ENCODE results near the gene SPRED2. TPM values are rescaled to one million over a fixed set of nuclear protein-coding genes. Genes with fewer than 3 reads are reported as not detected.

SPRED2 gene
- total and polyA plus RNA-seq, 7 experiments from 2014 or later, result 0.34 to 7.9 (median 0.57) TPM

DNA sequence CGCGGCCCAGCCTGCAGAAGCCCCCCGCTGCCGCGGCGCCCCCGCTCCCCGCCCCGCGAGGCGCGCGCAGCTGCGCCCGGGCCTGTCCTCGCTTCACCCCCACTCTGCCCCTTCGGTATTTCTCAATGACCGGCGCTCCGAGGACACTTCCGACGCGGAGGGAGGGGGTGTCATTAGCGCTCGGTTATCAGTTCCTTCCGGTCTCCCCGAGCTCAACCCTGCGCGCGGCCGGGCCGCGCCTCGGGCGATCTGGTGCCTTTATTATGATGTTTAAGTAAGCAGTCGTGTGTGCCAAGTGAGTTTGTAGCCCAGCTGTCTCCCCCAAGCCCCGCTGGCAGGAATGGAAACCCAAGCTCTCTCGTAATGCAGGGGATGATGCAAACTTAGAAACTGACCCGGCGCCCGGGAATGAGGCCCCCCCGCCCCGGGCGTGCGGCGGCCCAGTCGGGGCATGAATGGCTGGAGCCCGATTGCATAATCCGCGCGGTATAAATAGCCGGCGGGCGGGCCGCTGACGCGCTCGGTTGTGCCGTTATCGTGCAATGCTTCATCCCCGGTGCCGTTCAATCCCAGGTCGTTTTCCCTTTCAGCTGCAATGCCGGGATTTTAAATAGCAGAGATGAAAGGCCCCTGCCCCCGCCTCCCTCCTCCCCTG, 3.9 kb upstream of the SPRED2 start:
- peak overlapping the region; percentile 52 for H3K4me3 ChIP-seq (ENCODE audit: low read length)
- ATAC-seq (peak; percentile 71), DNase-seq (peak in 4 of 9 donors; percentile 7 to 43 (median 31))
- peaks cover 7 to 23% (median 16%) of the 10 kb centered on the region in 7 donors for H3K4me1 Mint-ChIP-seq
- no peaks in the 10 kb centered on the region for H3K9me3 ChIP-seq (ENCODE audit: control insufficient read depth in 2 of 3, low read length in 3 of 3)
- H3K36me3 Mint-ChIP-seq, result no peaks in the 10 kb centered on the region
- H3K9me3 Mint-ChIP-seq, result peaks cover 0 to 2% (median 0%) of the 10 kb centered on the region in 11 donors
- ChIA-PET POLR2A (no interaction called here), CTCF (no interaction called here)
- peaks cover 33 to 64% (median 50%) of the 10 kb centered on the region in 5 donors for H3K27me3 Mint-ChIP-seq
- peaks cover 8 to 11% of the 10 kb centered on the region in 2 donors for H3K4me1 ChIP-seq (ENCODE audit: control insufficient read depth in 2 of 2, insufficient read depth in 2 of 2, low read length in 2 of 2)
- intact Hi-C loops (cut with micrococcal nuclease), result loop anchor here (1.0 to 10.0 kb wide), 6 partner anchors 135 to 1959 kb away; partner anchors contain the start of genes ETAA1 (in 1 of the 2), SLC1A4 (in 1 of the 2) and VPS54 (in 1 of the 2)
- H3K27ac Mint-ChIP-seq, result peak overlapping the region in 2 of 9 donors; percentile 43
- peak overlapping the region; percentile 76 to 97 (median 89) for H3K4me3 Mint-ChIP-seq
- peaks cover 3 to 22% of the 10 kb centered on the region in 2 donors for H3K27me3 ChIP-seq (ENCODE audit: control insufficient read depth in 2 of 2, insufficient read depth in 2 of 2, low read length in 2 of 2)
- no peak overlapping the region for H3K27ac ChIP-seq (ENCODE audit: low read depth, low read length)
- H3K36me3 ChIP-seq (ENCODE audit: control insufficient read depth in 2 of 3, insufficient read depth in 3 of 3, low read length in 3 of 3), result no peaks in the 10 kb centered on the region

DNA sequence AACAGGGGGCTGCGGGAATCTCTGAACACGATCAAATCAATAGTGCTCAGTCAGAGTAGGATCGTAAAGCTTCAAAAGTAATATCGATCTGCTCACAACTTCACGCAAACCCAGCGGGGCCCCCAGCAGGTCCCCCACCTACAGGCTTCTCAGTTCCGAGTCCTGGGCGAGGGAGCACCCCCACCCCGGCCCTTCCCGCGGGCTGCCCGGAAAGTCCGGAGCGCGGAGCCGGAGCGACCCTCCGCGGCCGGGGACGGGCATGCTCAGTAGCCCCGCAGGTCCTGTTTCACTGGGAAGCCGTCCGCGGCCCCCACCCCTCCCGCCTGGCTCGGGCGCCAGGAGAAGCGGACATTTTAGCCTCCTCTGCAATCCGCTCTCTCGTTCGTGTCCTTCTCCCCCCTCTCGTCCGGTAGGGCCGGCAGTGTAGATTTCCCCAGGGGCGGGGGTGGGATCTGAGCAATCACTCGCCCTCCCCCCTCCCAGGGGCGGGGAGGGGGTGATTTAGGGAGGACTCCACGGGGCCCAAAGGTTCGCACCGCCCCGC, 3.3 kb upstream of the SPRED2 start:
- Histone ChIP-seq H3K9me3 (ENCODE audit: control insufficient read depth in 2 of 3, low read length in 3 of 3) (no peaks in the 10 kb centered on the region), H3K36me3 (ENCODE audit: control insufficient read depth in 2 of 3, insufficient read depth in 3 of 3, low read length in 3 of 3) (no peaks in the 10 kb centered on the region), H3K4me3 (ENCODE audit: low read length) (peak overlapping the region; percentile 52), H3K27ac (ENCODE audit: low read depth, low read length) (no peak overlapping the region), H3K4me1 (ENCODE audit: control insufficient read depth in 2 of 2, insufficient read depth in 2 of 2, low read length in 2 of 2) (peaks cover 8 to 11% of the 10 kb centered on the region in 2 donors), H3K27me3 (ENCODE audit: control insufficient read depth in 2 of 2, insufficient read depth in 2 of 2, low read length in 2 of 2) (peaks cover 3 to 22% of the 10 kb centered on the region in 2 donors)
- Mint-ChIP-seq H3K4me3 (peak overlapping the region; percentile 50 to 97 (median 89)), H3K36me3 (no peaks in the 10 kb centered on the region), H3K27me3 (peaks cover 33 to 65% (median 50%) of the 10 kb centered on the region in 5 donors), H3K4me1 (peaks cover 7 to 23% (median 16%) of the 10 kb centered on the region in 7 donors), H3K27ac (no peak overlapping the region), H3K9me3 (peaks cover 0 to 2% (median 0%) of the 10 kb centered on the region in 11 donors)
- intact Hi-C loops (cut with micrococcal nuclease), result loop anchor here (1.0 to 10.0 kb wide), 7 partner anchors 52 to 1959 kb away; partner anchors contain the start of genes ETAA1 (in 1 of the 2), SLC1A4 (in 1 of the 2) and VPS54 (in 1 of the 2)
- ATAC-seq, result peak; percentile 19
- DNase-seq, result peak in 2 of 9 donors; percentile 9 to 70
- POLR2A ChIA-PET, result no interaction called here
- CTCF ChIA-PET, result no interaction called here

- CTCF ChIA-PET, result no interaction called here
- no peak for DNase-seq
- H3K27me3 Mint-ChIP-seq, result peaks cover 30 to 68% (median 47%) of the 10 kb centered on the region in 5 donors
Observed at GRCh38 chr2:65434592-65435241, 2.3 kb upstream of the SPRED2 start.

DNA sequence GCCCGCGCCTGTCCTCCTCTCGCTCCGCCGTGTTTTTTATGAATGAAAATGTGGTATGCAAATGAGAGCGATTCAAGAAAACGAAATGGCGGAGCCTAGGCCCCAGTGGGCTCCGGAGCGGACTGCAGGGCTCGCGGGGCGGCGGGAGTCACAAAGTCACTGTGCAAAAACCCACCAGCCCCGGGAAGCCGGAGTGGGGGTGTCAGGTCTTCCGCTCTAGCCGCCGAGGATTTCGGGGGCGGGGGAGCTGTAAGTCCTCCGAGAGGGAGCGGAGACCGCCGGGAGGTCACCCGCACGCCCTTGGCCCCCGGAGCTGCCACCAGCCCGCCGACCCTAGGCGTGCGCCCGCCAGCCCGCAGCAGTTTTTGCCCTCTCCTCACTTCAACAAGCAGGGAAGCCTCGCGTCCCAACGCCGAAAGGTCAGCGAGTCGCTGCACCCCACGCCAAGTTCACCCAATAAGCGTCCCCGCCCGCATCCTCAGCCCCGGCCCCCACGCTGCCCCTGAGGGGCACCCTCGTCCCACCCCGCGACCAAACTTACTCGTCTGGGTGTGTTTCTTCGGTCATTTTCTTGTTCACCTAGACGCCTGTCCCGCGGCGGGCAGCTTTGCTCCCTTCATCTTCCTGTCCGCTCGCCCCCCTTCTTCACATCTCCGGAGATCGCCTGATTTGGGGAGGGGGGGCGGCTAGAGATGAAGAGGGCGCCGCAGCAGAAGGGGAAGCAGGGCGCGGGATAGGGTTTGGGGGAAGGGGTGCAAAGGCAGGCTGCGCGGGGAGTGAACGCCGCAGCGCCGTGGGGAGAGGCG, 775 bp downstream of the SPRED2 start:
- H3K9me3 Mint-ChIP-seq, result peaks cover 0 to 2% (median 0%) of the 10 kb centered on the region in 11 donors
- DNase-seq, result peak; percentile 20 to 58 (median 53)
- H3K4me3 ChIP-seq (ENCODE audit: low read length), result peak overlapping the region; percentile 75
- peaks cover 19 to 62% (median 27%) of the 10 kb centered on the region in 5 donors for H3K27me3 Mint-ChIP-seq
- peaks cover 8 to 10% of the 10 kb centered on the region in 2 donors for H3K4me1 ChIP-seq (ENCODE audit: control insufficient read depth in 2 of 2, insufficient read depth in 2 of 2, low read length in 2 of 2)
- POLR2A ChIA-PET, result interaction anchor here (1.2 kb wide), 1 partner anchor 204 kb away, joined by 3 read pairs; the partner anchor contains the start of gene ACTR2
- peak overlapping the region; percentile 8 for H3K27ac ChIP-seq (ENCODE audit: low read depth, low read length)
- peaks cover 0 to 22% of the 10 kb centered on the region in 2 donors for H3K27me3 ChIP-seq (ENCODE audit: control insufficient read depth in 2 of 2, insufficient read depth in 2 of 2, low read length in 2 of 2)
- no peaks in the 10 kb centered on the region for H3K9me3 ChIP-seq (ENCODE audit: control insufficient read depth in 2 of 3, low read length in 3 of 3)
- intact Hi-C loops (cut with micrococcal nuclease), result loop anchor here (1.0 to 10.0 kb wide), 17 partner anchors 49 to 1963 kb away; partner anchors contain the start of genes ACTR2 (in 2 of the 2), CEP68 (in 2 of the 2), MDH1 (in 2 of the 2) and SLC1A4 (in 2 of the 2)
- ATAC-seq, result peak; percentile 46
- peak overlapping the region; percentile 89 to 95 (median 90) for H3K4me3 Mint-ChIP-seq
- peak overlapping the region in 3 of 9 donors; percentile 43 to 82 (median 55) for H3K27ac Mint-ChIP-seq
- no peaks in the 10 kb centered on the region for H3K36me3 Mint-ChIP-seq
- CTCF ChIA-PET, result no interaction called here
- no peaks in the 10 kb centered on the region for H3K36me3 ChIP-seq (ENCODE audit: control insufficient read depth in 2 of 3, insufficient read depth in 3 of 3, low read length in 3 of 3)
- peaks cover 7 to 28% (median 12%) of the 10 kb centered on the region in 7 donors for H3K4me1 Mint-ChIP-seq

More at GRCh38 chr2:65434592-65435241, 2.3 kb upstream of the SPRED2 start:
- no peak overlapping the region for H3K4me3 ChIP-seq (ENCODE audit: low read length)
- peaks cover 0 to 2% (median 0%) of the 10 kb centered on the region in 11 donors for H3K9me3 Mint-ChIP-seq
- H3K4me3 Mint-ChIP-seq, result peak overlapping the region in 9 of 10 donors; percentile 16 to 97 (median 84)
- H3K9me3 ChIP-seq (ENCODE audit: control insufficient read depth in 2 of 3, low read length in 3 of 3), result no peaks in the 10 kb centered on the region
- H3K27ac ChIP-seq (ENCODE audit: low read depth, low read length), result no peak overlapping the region
- no peaks in the 10 kb centered on the region for H3K36me3 Mint-ChIP-seq
- intact Hi-C loops (cut with micrococcal nuclease), result loop anchor here (1.0 to 10.0 kb wide), 12 partner anchors 51 to 1960 kb away; partner anchors contain the start of genes SLC1A4 (in 2 of the 2), UGP2 (in 2 of the 2), AFTPH (in 1 of the 2) and CEP68 (in 1 of the 2)
- H3K36me3 ChIP-seq (ENCODE audit: control insufficient read depth in 2 of 3, insufficient read depth in 3 of 3, low read length in 3 of 3), result no peaks in the 10 kb centered on the region
- ATAC-seq, result no peak
- H3K27me3 ChIP-seq (ENCODE audit: control insufficient read depth in 2 of 2, insufficient read depth in 2 of 2, low read length in 2 of 2), result peaks cover 3 to 22% of the 10 kb centered on the region in 2 donors
- H3K4me1 Mint-ChIP-seq, result peaks cover 7 to 33% (median 16%) of the 10 kb centered on the region in 7 donors
- no peak overlapping the region for H3K27ac Mint-ChIP-seq
- POLR2A ChIA-PET, result no interaction called here
- peaks cover 8 to 11% of the 10 kb centered on the region in 2 donors for H3K4me1 ChIP-seq (ENCODE audit: control insufficient read depth in 2 of 2, insufficient read depth in 2 of 2, low read length in 2 of 2)

DNA sequence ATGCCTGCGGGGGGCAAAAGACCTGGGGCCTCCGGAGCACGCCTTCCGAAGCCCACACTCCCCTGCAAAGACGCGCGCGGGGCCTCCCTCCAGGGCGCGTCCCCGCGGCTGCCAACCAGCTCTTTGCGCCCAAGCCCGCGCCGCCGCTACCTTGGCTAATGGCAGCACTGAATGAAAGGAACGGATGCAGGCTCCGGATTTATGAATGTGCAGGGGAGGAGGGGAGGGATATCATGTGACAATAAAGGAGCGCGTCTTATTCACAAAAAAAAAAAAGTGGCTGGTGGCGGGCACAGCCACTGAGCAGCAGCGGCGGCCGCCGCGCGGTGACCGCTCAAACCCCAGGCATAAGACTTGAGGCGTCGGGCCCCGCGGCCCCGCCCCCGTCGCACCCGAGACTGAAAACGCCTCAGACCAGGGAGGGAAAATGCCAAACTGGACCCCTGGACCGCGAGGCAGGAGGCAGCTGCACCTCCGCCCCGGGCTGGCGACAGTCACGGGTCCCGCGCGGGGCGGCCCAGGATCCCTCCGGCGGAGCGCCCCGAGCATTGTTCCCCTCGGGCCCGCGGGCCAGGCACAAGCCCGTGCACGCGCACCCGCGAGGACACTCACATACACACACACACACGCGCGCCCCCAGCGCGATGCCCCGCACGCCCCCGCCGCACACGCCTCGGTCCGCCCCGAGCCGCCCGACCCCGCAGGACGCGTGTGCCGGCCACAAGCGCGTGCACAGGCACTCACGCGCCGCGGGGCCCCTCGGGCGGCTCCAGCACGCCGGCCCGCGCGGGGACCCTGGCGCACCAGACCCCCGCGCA, 1.6 kb downstream of the SPRED2 start:
- ChIA-PET POLR2A (no interaction called here), CTCF (no interaction called here)
- DNase-seq, result peak; percentile 37 to 77 (median 67)
- Histone ChIP-seq H3K4me3 (ENCODE audit: low read length) (peak overlapping the region; percentile 75), H3K27me3 (ENCODE audit: control insufficient read depth in 2 of 2, insufficient read depth in 2 of 2, low read length in 2 of 2) (peaks cover 0 to 16% of the 10 kb centered on the region in 2 donors), H3K9me3 (ENCODE audit: control insufficient read depth in 2 of 3, low read length in 3 of 3) (no peaks in the 10 kb centered on the region), H3K36me3 (ENCODE audit: control insufficient read depth in 2 of 3, insufficient read depth in 3 of 3, low read length in 3 of 3) (no peaks in the 10 kb centered on the region), H3K27ac (ENCODE audit: low read depth, low read length) (no peak overlapping the region), H3K4me1 (ENCODE audit: control insufficient read depth in 2 of 2, insufficient read depth in 2 of 2, low read length in 2 of 2) (peaks cover 6 to 8% of the 10 kb centered on the region in 2 donors)
- peak overlapping the region in 7 of 9 donors; percentile 34 to 78 (median 63) for H3K27ac Mint-ChIP-seq
- H3K9me3 Mint-ChIP-seq, result peaks cover 0 to 2% (median 0%) of the 10 kb centered on the region in 11 donors
- peak overlapping the region; percentile 89 to 95 (median 90) for H3K4me3 Mint-ChIP-seq
- peaks cover 14 to 57% (median 20%) of the 10 kb centered on the region in 5 donors for H3K27me3 Mint-ChIP-seq
- peaks cover 0 to 22% (median 6%) of the 10 kb centered on the region in 7 donors for H3K4me1 Mint-ChIP-seq
- intact Hi-C loops (cut with micrococcal nuclease), result loop anchor here (1.0 to 10.0 kb wide), 16 partner anchors 11 to 1964 kb away; partner anchors contain the start of genes MDH1 (in 2 of the 2), SLC1A4 (in 2 of the 2), UGP2 (in 2 of the 2) and WDPCP (in 2 of the 2)
- no peaks in the 10 kb centered on the region for H3K36me3 Mint-ChIP-seq
- peak; percentile 73 for ATAC-seq

Data from naive thymus-derived CD4-positive, alpha-beta T cell (primary cell).